Endothelial cell of umbilical vein (primary cell): ENCODE measurements around the gene HIGD1A.

Experiments used
- CTCF ChIP-seq, 2 donors: IDR thresholded peaks; 1 replicate in 1 of 2; 2 replicates in 1 of 2; pipeline ENCODE4 v1.5.1; 2011; ENCODE audit warnings: low read length in 2 of 2, mild to moderate bottlenecking in 2 of 2, moderate library complexity in 2 of 2, control low read depth in 1 of 2, inconsistent platforms in 1 of 2, low read depth in 1 of 2; ENCODE audit not compliant: insufficient read depth in 1 of 2; ENCODE audit errors: extremely low read depth in 1 of 2
- POLR2A ChIP-seq: IDR thresholded peaks from 2 replicates; pipeline ENCODE4 v1.6.1; 2012; ENCODE audit warnings: low read depth, mild to moderate bottlenecking, control low read depth, low read length

DNA sequence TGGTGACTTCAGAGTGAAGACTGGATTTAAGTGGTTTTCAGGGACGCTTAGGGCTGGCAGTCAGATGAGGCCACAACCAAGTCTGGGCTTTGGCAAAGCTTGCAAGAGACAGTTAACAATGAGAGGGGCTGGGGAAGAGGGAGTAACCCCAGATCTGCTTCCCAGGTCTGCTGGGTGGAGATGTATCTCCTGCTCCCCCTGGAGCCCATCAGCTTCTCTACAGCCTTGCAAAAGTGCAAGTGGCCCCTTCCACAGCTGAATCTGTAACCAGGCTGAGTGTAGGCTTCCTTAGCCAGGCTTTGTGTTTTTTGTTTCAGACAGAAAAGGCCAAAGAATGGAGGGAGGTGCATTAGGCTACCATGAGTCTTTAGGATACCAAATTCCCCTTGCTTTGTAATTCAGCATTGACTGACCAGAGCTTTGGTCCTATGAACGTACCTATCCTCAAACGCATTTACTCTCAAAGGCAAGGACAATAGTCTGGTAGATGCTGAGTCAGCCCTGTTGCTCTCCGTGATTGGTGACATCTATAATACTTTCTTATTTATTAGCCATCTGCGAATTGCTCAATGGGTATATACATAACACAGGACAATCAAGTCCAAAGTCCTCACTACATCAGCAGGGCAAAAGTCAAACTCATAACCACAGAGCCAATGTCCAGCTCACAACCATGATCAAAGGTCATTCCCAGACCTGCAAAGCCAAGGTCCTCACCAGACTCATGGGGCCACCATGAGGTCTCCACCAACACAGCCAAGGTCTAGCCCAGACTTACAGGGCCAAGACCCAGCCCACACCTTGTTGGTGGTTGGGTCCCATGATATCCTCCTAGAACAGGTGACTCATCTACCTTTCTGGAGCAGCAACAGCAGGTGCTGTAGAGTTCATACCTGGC, 48.4 kb downstream of the HIGD1A start:
- TF ChIP-seq CTCF (IDR thresholded peaks at IDR 0.05; ENCODE audit: extremely low read depth in 1 of 2, insufficient read depth in 1 of 2, low read depth in 1 of 2, low read length in 2 of 2) = peak; percentile 12 to 47
- no peak for TF ChIP-seq POLR2A
